CD4-positive, CD25-positive, alpha-beta regulatory T cell (primary cell): ENCODE measurements around the gene ARHGAP22. TPM values are rescaled to one million over a fixed set of nuclear protein-coding genes. Genes with fewer than 3 reads are reported as not detected.

ENCODE experiments used
- ATAC-seq, 2 donors: fragments of 150-1000 bp; cut with Tn5 transposase; one replicate each; pipeline ENCODE4 v1.10.0; 2021; ENCODE audit warnings: low read depth in 2 of 2, moderate number of reproducible peaks in 2 of 2, moderate library complexity in 1 of 2
- DNase-seq, 3 donors: peaks; one replicate each; pipeline versions ENCODE4 v3.0.0 to v3.0.0-alpha.2; 2012 to 2022; ENCODE audit warnings: mixed read lengths in 1 of 3
- H3K27ac ChIP-seq: one replicate; pipeline ENCODE4 v1.7.0; 2013; ENCODE audit warnings: mild to moderate bottlenecking, low read length; ENCODE audit not compliant: insufficient read depth, poor library complexity, severe bottlenecking
- H3K27me3 ChIP-seq: one replicate; pipeline ENCODE4 v1.7.0; 2013; ENCODE audit warnings: low read length; ENCODE audit not compliant: control insufficient read depth, insufficient read depth
- H3K36me3 ChIP-seq: one replicate; pipeline ENCODE4 v1.7.0; 2013; ENCODE audit warnings: mild to moderate bottlenecking, low read length, moderate library complexity; ENCODE audit not compliant: control insufficient read depth, insufficient read depth
- H3K4me1 ChIP-seq: 2 replicates; pipeline ENCODE4 v1.7.0; 2013; ENCODE audit warnings: mild to moderate bottlenecking, low read length; ENCODE audit not compliant: insufficient read depth, control insufficient read depth, poor library complexity, severe bottlenecking
- H3K4me3 ChIP-seq: one replicate; pipeline ENCODE4 v1.7.0; 2013; ENCODE audit warnings: low read depth, mild to moderate bottlenecking, low read length, moderate library complexity
- H3K9me3 ChIP-seq, 2 experiments: 1 replicate in 1 of 2; 2 replicates in 1 of 2; pipeline ENCODE4 v1.7.0; 2013; ENCODE audit warnings: low read length in 2 of 2, mild to moderate bottlenecking in 1 of 2, moderate library complexity in 1 of 2; ENCODE audit not compliant: control insufficient read depth in 2 of 2
- H3K27ac Mint-ChIP-seq, 3 donors: one replicate each; pipeline ENCODE4 v1.8.0; 2020 to 2022; ENCODE audit warnings: mild to moderate bottlenecking in 3 of 3, mixed read lengths in 3 of 3, moderate library complexity in 2 of 3
- H3K27me3 Mint-ChIP-seq: one replicate; pipeline ENCODE4 v1.8.0; 2022; ENCODE audit warnings: mild to moderate bottlenecking, mixed read lengths
- H3K36me3 Mint-ChIP-seq: one replicate; pipeline ENCODE4 v1.8.0; 2020; ENCODE audit warnings: mixed read lengths
- H3K4me1 Mint-ChIP-seq, 4 donors: one replicate each; pipeline ENCODE4 v1.8.0; 2020 to 2022; ENCODE audit warnings: mixed read lengths in 4 of 4, mild to moderate bottlenecking in 1 of 4
- H3K4me3 Mint-ChIP-seq, 4 donors: one replicate each; pipeline ENCODE4 v1.8.0; 2020 to 2022; ENCODE audit warnings: mild to moderate bottlenecking in 4 of 4, mixed read lengths in 4 of 4, moderate library complexity in 3 of 4
- H3K9me3 Mint-ChIP-seq, 7 donors: one replicate each; pipeline ENCODE4 v1.8.0; 2020 to 2022; ENCODE audit warnings: mixed read lengths in 7 of 7, mild to moderate bottlenecking in 3 of 7, moderate library complexity in 2 of 7
- polyA plus RNA-seq, 4 donors: library from polyadenylated mRNA; unstranded; fragments of 300-500 nt; fragmentation: Illumina TruSeq; gene quantifications; one replicate each; pipeline ENCODE4 v1.2.3, GENCODE V29; 2021
- total RNA-seq: library from RNA; stranded (reverse); gene quantifications from one replicate; pipeline ENCODE4 v1.2.3, GENCODE V29; 2022

ARHGAP22 gene
- total and polyA plus RNA-seq, 5 donors from 2014 or later = 0.42 TPM; not detected in 4

DNA sequence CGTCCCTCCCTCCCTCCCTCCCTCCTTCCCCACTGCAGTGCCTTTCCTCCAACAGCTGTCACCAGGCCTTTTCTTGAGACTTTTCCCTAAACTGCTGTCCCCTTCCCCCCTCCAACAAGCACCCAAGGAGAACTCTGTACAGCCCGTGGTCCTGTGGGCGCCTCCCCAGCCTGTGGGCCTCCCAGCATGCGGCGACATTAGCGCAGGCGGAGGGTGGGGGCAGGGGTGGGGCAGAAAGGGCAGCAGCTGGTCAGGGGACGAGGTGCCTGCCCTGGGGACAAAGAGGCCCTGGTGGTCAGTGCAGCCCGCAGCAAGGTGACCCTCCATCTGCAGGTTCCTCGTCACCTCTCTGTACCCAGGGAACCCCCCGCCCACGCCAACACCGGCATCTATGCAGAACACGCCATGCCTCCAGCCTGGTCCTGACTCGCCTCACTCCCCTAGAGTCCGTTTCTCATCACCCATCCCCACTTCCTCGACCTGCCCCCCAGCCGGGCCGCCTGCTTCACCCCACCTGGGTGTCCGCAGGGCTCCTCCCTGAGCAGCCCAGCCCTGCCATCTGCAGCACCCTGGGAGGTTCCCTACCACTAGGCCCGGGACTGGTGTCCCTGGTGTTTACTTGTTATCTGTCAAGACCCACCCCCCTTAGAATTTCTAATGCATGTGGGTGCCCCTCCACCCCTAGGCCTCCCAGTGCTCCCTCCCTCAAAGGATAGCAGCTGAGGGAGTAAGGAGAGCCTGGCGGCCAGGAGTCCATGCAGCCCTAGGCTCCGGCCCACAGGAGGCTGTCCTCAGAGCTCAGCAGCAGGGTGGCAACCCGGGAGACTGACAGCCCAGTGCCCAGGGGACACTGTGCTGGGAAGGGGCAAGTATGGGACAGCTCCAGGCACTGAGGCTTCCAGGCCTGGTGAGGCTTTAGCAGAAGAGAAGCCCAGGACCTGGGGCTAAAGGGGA lies 147.8 kb downstream of the ARHGAP22 start:
- H3K9me3 ChIP-seq = no peaks in the 10 kb centered on the region
- Mint-ChIP-seq H3K4me1 (no peaks in the 10 kb centered on the region), H3K9me3 (no peaks in the 10 kb centered on the region), H3K36me3 (no peaks in the 10 kb centered on the region), H3K27me3 (no peaks in the 10 kb centered on the region), H3K4me3 (no peak overlapping the region), H3K27ac (no peak overlapping the region)
- ATAC-seq = no peak
- no peak overlapping the region for H3K4me3 ChIP-seq
- H3K27ac ChIP-seq = no peak overlapping the region
- H3K27me3 ChIP-seq = no peaks in the 10 kb centered on the region
- no peak for DNase-seq
- no peaks in the 10 kb centered on the region for H3K36me3 ChIP-seq
- H3K4me1 ChIP-seq = no peaks in the 10 kb centered on the region

DNA sequence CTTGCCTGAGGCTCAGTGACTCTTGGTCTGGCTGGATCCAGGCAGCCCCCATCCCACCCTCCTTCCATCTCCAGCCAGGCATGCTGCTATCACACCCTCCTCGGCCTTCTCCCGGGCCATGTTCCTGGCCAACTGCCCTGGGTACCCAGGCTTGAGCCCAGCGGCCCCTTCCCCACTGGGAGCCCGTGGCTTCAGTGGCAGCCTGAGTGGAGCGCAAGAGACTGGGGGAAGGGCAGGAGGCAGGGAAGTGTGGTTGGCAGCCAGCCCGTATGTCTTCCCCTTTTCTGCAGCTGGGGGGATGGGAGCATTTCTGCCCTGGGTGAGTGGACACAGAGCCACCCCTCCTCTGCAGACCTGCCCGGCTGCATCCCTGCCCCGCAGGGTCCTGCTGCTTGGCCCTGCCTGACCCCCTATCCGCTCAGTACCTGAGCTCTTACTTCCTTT lies 148.5 kb downstream of the ARHGAP22 start:
- Mint-ChIP-seq H3K9me3 (no peaks in the 10 kb centered on the region), H3K27me3 (no peaks in the 10 kb centered on the region), H3K4me3 (no peak overlapping the region), H3K36me3 (no peaks in the 10 kb centered on the region), H3K27ac (no peak overlapping the region), H3K4me1 (no peaks in the 10 kb centered on the region)
- Histone ChIP-seq H3K36me3 (no peaks in the 10 kb centered on the region), H3K27ac (no peak overlapping the region), H3K4me1 (no peaks in the 10 kb centered on the region), H3K4me3 (no peak overlapping the region), H3K27me3 (no peaks in the 10 kb centered on the region), H3K9me3 (no peaks in the 10 kb centered on the region)
- DNase-seq = no peak
- no peak for ATAC-seq

DNA sequence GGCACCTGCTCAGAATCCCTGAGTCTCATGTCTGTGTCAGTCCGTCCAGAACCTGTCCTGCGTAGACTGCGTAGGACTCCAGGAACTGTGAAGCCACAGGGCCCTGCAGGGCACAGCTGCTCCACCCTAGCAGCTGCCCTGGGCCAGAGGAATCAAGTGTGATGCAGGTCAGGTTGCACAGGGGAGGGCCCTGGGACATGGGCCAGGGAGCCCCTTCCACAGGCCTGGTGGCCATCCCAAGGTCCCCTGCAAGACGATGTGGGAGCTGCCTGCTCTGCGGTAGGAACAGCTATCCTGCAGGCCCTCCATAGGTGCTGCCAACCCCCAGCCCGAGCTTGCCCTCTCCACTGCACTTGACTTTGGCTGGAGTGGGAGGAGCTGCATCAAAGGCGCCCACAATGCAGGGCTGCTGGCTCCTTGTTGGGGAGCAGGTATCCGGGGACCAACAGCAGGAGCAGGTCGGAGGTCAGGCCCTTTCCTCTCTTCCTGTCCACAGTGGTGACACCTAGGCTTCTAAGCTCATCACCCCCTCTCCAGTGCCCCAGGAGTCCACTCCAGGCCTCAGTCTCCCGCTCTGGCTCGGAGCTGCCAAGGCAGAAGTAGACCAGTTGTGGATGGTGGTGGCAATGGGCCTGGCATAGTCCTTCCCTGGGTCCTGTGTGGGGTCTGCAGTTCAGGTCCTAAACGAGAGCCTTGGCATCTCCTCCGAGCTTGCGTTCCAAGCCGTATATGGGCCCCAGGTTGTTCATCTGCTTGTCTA lies 149.3 kb downstream of the ARHGAP22 start:
- H3K9me3 Mint-ChIP-seq = no peaks in the 10 kb centered on the region
- Histone ChIP-seq H3K4me1 (no peaks in the 10 kb centered on the region), H3K9me3 (no peaks in the 10 kb centered on the region), H3K4me3 (no peak overlapping the region), H3K36me3 (no peaks in the 10 kb centered on the region), H3K27ac (no peak overlapping the region), H3K27me3 (no peaks in the 10 kb centered on the region)
- no peaks in the 10 kb centered on the region for H3K36me3 Mint-ChIP-seq
- no peaks in the 10 kb centered on the region for H3K27me3 Mint-ChIP-seq
- H3K27ac Mint-ChIP-seq = no peak overlapping the region
- DNase-seq (no peak), ATAC-seq (no peak)
- no peaks in the 10 kb centered on the region for H3K4me1 Mint-ChIP-seq
- no peak overlapping the region for H3K4me3 Mint-ChIP-seq

DNA sequence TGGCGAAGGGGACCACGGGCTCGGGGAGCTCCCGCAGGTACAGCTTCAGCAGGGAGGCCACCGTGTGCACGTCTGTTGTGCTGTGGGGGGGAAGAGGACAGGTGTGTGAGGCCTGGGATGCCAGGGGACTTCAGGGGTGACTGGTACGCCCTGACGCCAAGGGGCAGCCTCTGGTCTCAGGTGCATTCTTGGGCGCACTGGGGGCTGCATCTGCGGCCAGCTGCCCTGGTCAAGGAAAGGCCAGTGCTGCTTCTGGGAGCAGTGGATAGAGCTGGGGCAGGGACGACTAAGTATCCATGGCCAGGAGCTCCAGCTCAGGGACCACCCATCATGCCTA lies 149.8 kb downstream of the ARHGAP22 start:
- Histone ChIP-seq H3K36me3 (no peaks in the 10 kb centered on the region), H3K9me3 (no peaks in the 10 kb centered on the region), H3K4me1 (no peaks in the 10 kb centered on the region), H3K4me3 (no peak overlapping the region), H3K27me3 (no peaks in the 10 kb centered on the region), H3K27ac (no peak overlapping the region)
- no peak for ATAC-seq
- H3K36me3 Mint-ChIP-seq = no peaks in the 10 kb centered on the region
- no peaks in the 10 kb centered on the region for H3K27me3 Mint-ChIP-seq
- DNase-seq = no peak
- no peak overlapping the region for H3K4me3 Mint-ChIP-seq
- no peaks in the 10 kb centered on the region for H3K9me3 Mint-ChIP-seq
- H3K27ac Mint-ChIP-seq = no peak overlapping the region
- no peaks in the 10 kb centered on the region for H3K4me1 Mint-ChIP-seq

DNA sequence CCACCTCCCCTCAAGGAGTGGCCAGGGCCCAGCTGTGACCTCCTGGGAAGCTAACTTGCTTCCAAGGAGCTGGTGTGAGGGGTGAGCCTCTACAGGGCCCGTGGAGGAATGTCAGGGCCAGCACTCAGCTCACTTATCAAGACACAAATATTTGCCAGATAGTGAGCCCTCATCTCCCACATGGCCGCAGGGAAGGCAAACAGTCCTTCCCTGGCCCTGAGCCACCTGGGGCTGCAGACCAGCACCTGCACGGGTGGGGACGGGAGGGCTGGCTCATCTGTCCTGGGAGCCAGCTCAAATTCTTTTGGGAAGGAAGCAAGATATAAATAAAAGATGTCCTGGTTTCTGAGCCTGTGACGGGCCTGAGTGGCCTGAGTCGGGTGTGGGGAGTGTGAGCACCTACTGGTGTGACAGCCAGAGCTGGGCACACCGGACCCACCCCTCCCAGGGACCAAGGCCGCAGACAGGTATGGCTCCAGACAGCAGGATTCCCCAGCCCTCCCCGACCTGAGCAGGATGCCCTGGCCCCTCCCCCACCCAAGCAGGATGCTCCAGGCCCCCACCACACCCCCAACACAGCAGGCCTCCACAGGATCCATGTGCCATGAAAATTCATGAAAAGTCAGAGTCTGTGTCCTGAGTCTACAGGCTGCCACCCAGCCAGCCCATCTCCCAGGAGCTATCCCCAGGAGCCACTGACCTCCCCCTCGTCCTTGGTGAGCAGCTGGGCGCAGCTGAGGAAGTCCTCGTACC lies 150.4 kb downstream of the ARHGAP22 start:
- no peaks in the 10 kb centered on the region for H3K36me3 ChIP-seq
- H3K27ac Mint-ChIP-seq = no peak overlapping the region
- H3K9me3 ChIP-seq = no peaks in the 10 kb centered on the region
- no peaks in the 10 kb centered on the region for H3K36me3 Mint-ChIP-seq
- no peak for DNase-seq
- H3K27ac ChIP-seq = no peak overlapping the region
- no peak overlapping the region for H3K4me3 ChIP-seq
- H3K27me3 ChIP-seq = no peaks in the 10 kb centered on the region
- no peaks in the 10 kb centered on the region for H3K4me1 ChIP-seq
- H3K9me3 Mint-ChIP-seq = no peaks in the 10 kb centered on the region
- no peaks in the 10 kb centered on the region for H3K27me3 Mint-ChIP-seq
- no peak overlapping the region for H3K4me3 Mint-ChIP-seq
- no peaks in the 10 kb centered on the region for H3K4me1 Mint-ChIP-seq
- no peak for ATAC-seq

DNA sequence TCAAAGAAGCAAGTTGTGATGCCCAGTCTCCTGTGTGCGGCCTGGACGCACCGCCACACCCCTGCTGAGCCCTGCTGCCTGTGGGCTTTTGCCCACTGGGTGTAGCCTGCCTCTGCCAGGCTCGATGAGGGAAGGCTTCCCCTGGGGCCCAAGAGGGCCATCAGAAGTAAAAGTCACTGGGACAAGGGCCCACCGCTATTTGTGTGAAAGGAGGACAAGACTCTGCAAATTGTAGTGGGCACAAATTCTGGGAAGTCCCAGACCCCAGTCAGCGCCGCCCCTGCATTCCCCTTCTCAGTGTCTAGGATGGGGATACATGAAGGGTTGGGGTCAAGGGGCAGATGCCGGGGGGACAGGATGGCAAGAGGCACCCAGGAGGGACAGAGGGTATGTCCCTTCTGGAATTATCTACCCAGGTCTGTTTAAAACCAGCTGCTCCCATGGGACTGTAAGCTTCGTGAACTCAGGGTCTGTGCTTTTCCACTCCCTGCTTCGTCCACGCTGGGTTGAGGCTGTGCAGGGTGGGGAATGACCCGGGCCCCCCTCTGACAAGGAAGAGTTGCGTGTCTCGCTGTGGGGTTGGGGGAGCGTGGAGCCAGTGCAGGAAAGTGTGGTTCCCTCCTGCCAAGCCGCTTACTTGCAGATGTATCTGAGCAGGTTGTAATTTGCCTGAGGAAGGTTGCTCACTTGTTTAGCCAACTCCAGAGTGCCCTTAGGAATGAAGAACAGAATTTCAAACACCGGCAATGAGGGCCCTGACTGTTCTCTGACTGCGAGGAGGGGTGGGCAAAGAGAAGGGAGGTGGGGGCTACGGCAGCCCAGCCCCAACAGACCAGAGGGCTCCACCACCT lies 151.2 kb downstream of the ARHGAP22 start:
- no peaks in the 10 kb centered on the region for H3K9me3 ChIP-seq
- H3K36me3 Mint-ChIP-seq = no peaks in the 10 kb centered on the region
- H3K4me3 Mint-ChIP-seq = no peak overlapping the region
- H3K27ac Mint-ChIP-seq = no peak overlapping the region
- no peaks in the 10 kb centered on the region for H3K4me1 Mint-ChIP-seq
- ATAC-seq = no peak
- no peaks in the 10 kb centered on the region for H3K27me3 ChIP-seq
- no peak for DNase-seq
- H3K36me3 ChIP-seq = no peaks in the 10 kb centered on the region
- no peak overlapping the region for H3K27ac ChIP-seq
- H3K4me1 ChIP-seq = no peaks in the 10 kb centered on the region
- H3K9me3 Mint-ChIP-seq = no peaks in the 10 kb centered on the region
- H3K27me3 Mint-ChIP-seq = no peaks in the 10 kb centered on the region
- H3K4me3 ChIP-seq = no peak overlapping the region

DNA sequence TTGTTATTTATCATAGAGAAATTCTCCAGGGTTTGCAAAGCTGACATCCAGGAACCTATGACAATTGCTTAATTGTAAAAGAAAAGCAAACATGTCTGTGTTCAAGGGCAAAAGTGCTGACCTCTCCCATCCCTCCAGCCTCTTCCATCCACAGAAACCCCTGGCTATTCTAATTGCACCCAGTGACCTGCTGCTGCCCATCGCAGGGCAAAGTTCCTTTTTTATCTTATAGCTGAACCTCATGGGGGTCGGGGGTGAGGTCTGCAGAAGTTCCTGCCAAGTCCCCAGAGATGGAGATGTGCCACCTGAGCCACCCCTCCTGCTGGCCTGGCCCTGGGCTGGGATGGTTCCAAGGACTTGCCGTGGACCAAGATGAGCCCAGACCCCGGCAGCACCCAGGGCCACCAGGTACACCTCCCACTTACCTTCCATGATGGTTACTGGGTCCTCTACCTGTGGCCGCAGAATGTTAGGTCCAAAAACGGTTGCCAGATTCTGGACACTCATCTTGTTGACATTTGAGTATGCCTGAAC lies 151.9 kb downstream of the ARHGAP22 start:
- H3K4me3 Mint-ChIP-seq = no peak overlapping the region

More for the DNA sequence above, 151.9 kb downstream of the ARHGAP22 start:
- Mint-ChIP-seq H3K4me1 (no peaks in the 10 kb centered on the region), H3K9me3 (no peaks in the 10 kb centered on the region), H3K36me3 (no peaks in the 10 kb centered on the region), H3K27ac (no peak overlapping the region), H3K27me3 (no peaks in the 10 kb centered on the region)
- Histone ChIP-seq H3K4me3 (no peak overlapping the region), H3K36me3 (no peaks in the 10 kb centered on the region), H3K27me3 (no peaks in the 10 kb centered on the region), H3K4me1 (no peaks in the 10 kb centered on the region), H3K9me3 (no peaks in the 10 kb centered on the region), H3K27ac (no peak overlapping the region)
- DNase-seq (no peak), ATAC-seq (no peak)
